H1 (cell line): Measurements from ENCODE around the gene MGLL. TPM values are rescaled to one million over a fixed set of nuclear protein-coding genes. Genes with fewer than 3 reads are reported as not detected.
A peak's percentile ranks its signal among the peaks of the same experiment; 100 is the strongest.

ENCODE experiments used
- CTCF ChIA-PET: fragments of 300-600 bp; sonication (Branson Sonifier 250); formaldehyde crosslinking; loops from one replicate; lab custom pipeline; 2021; ENCODE audit not compliant: partially characterized antibody; lab: Charles Lee
- POLR2A ChIA-PET: fragments of 300-600 bp; sonication (Branson Sonifier 250); formaldehyde crosslinking; loops from one replicate; lab custom pipeline; 2021; ENCODE audit warnings: inconsistent platforms; ENCODE audit not compliant: partially characterized antibody; lab: Charles Lee
- DNase-seq, 2 experiments: peaks; one replicate each; pipeline versions ENCODE4 v3.0.0 to v3.0.0-alpha.2; 2010 to 2022; ENCODE audit warnings: low spot score in 2 of 2, low read depth in 1 of 2, mixed read lengths in 1 of 2
- FAIRE-seq: peaks from 2 replicates; lab custom pipeline; 2011; peaks lifted over from hg19 to GRCh38; lab: Jason Lieb, UNC
- H2AFZ ChIP-seq: 2 replicates; pipeline ENCODE4 v1.8.1; 2012; ENCODE audit warnings: low read length, inconsistent platforms
- H2AK5ac ChIP-seq: 2 replicates; pipeline ENCODE4 v1.6.1; 2013; ENCODE audit warnings: low read depth, low read length
- H2BK120ac ChIP-seq: replicated peaks from 2 replicates; pipeline ENCODE3; 2013; ENCODE audit warnings: low read depth, low read length, inconsistent platforms
- H2BK12ac ChIP-seq: 2 replicates; pipeline ENCODE4 v1.6.1; 2013; ENCODE audit warnings: low read depth, low read length
- H2BK15ac ChIP-seq: 2 replicates; pipeline ENCODE4 v1.6.1; 2013; ENCODE audit warnings: low read length
- H2BK20ac ChIP-seq: 2 replicates; pipeline ENCODE4 v1.6.1; 2013; ENCODE audit warnings: low read length
- H2BK5ac ChIP-seq: 2 replicates; pipeline ENCODE4 v1.6.1; 2013; ENCODE audit warnings: low read depth, low read length
- H3K14ac ChIP-seq: 2 replicates; pipeline ENCODE4 v1.6.1; 2013; ENCODE audit warnings: inconsistent platforms; ENCODE audit not compliant: insufficient read length
- H3K18ac ChIP-seq: 2 replicates; pipeline ENCODE4 v1.6.1; 2013; ENCODE audit warnings: low read length; ENCODE audit errors: extremely low read depth
- H3K23ac ChIP-seq: 2 replicates; pipeline ENCODE4 v1.6.1; 2013; ENCODE audit warnings: inconsistent platforms; ENCODE audit not compliant: insufficient read length
- H3K23me2 ChIP-seq: 2 replicates; pipeline ENCODE4 v1.6.1; 2013; ENCODE audit warnings: low read depth, low read length
- H3K27ac ChIP-seq: 2 replicates; pipeline ENCODE4 v1.6.1; 2011; ENCODE audit warnings: low read depth, low read length, inconsistent platforms
- H3K27me3 ChIP-seq, 4 experiments: replicated peaks in 1 of 4; 1 replicate in 1 of 4; 2 replicates in 3 of 4; pipeline versions ENCODE4 v1.6.1 to v1.8.1; 2011 to 2013; ENCODE audit warnings: low read length in 3 of 4, mild to moderate bottlenecking in 3 of 4, inconsistent platforms in 2 of 4, mixed read lengths in 2 of 4, moderate library complexity in 1 of 4; ENCODE audit not compliant: control insufficient read depth in 3 of 4, insufficient read depth in 3 of 4; ENCODE audit errors: extremely low read depth in 1 of 4
- H3K36me3 ChIP-seq, 4 experiments: 2 replicates each; pipeline versions ENCODE4 v1.6.1 to v1.8.1; 2011 to 2013; ENCODE audit warnings: mild to moderate bottlenecking in 4 of 4, low read length in 3 of 4, moderate library complexity in 2 of 4, control low read depth in 1 of 4, inconsistent platforms in 1 of 4; ENCODE audit not compliant: insufficient read depth in 4 of 4, control insufficient read depth in 2 of 4
- H3K4ac ChIP-seq: replicated peaks from 2 replicates; pipeline ENCODE3; 2013; ENCODE audit warnings: low read length, low read depth, mixed read lengths, inconsistent platforms; ENCODE audit not compliant: insufficient read length
- H3K4me1 ChIP-seq, 4 experiments: replicated peaks in 1 of 4; 1 replicate in 1 of 4; 2 replicates in 3 of 4; pipeline versions ENCODE4 v1.6.1 to v1.8.1; 2011 to 2013; ENCODE audit warnings: low read length in 3 of 4, inconsistent platforms in 2 of 4, mixed read lengths in 1 of 4; ENCODE audit not compliant: insufficient read depth in 4 of 4, control insufficient read depth in 3 of 4
- H3K4me2 ChIP-seq, 2 experiments: 2 replicates each; pipeline versions ENCODE4 v1.6.1 to v1.8.1; 2011 to 2013; ENCODE audit warnings: low read depth in 2 of 2, low read length in 2 of 2, control low read depth in 1 of 2, inconsistent platforms in 1 of 2, mild to moderate bottlenecking in 1 of 2; ENCODE audit not compliant: insufficient read depth in 1 of 2
- H3K4me3 ChIP-seq, 4 experiments: fragments of 200-600, 300-600 bp in 1 of 4; sonication (generic), shearing (Covaris generic), sonication (Bioruptor Twin) in 1 of 4; 2 replicates each; pipeline versions ENCODE4 v1.5.1 to v1.8.1; 2011 to 2016; ENCODE audit warnings: low read length in 4 of 4, low read depth in 3 of 4, control low read depth in 2 of 4, inconsistent platforms in 2 of 4, mild to moderate bottlenecking in 2 of 4, mixed read lengths in 1 of 4, moderate library complexity in 1 of 4; ENCODE audit not compliant: insufficient read depth in 2 of 4; ENCODE audit errors: extremely low read depth in 1 of 4
- H3K56ac ChIP-seq: replicated peaks from 2 replicates; pipeline ENCODE3; 2013; ENCODE audit warnings: low read depth, mild to moderate bottlenecking, mixed read lengths, low read length, inconsistent platforms; ENCODE audit not compliant: insufficient read length
- H3K79me1 ChIP-seq: 2 replicates; pipeline ENCODE4 v1.6.1; 2013; ENCODE audit warnings: low read depth, low read length, control low read depth
- H3K79me2 ChIP-seq, 2 experiments: 2 replicates each; pipeline versions ENCODE4 v1.6.1 to v1.8.1; 2012 to 2013; ENCODE audit warnings: low read length in 2 of 2, mild to moderate bottlenecking in 2 of 2, inconsistent platforms in 1 of 2; ENCODE audit not compliant: insufficient read depth in 2 of 2, control insufficient read depth in 1 of 2
- H3K9ac ChIP-seq, 4 experiments: replicated peaks in 1 of 4; 1 replicate in 1 of 4; 2 replicates in 3 of 4; pipeline versions ENCODE4 v1.6.1 to v1.8.1; 2011 to 2013; ENCODE audit warnings: low read depth in 3 of 4, low read length in 3 of 4, control low read depth in 2 of 4, mild to moderate bottlenecking in 2 of 4, moderate library complexity in 2 of 4, inconsistent platforms in 1 of 4; ENCODE audit errors: extremely low read depth in 1 of 4
- H3K9me3 ChIP-seq, 2 experiments: 2 replicates each; pipeline versions ENCODE4 v1.6.1 to v1.8.1; 2012 to 2013; ENCODE audit warnings: mild to moderate bottlenecking in 2 of 2, moderate library complexity in 2 of 2, control low read depth in 1 of 2, inconsistent platforms in 1 of 2, low read depth in 1 of 2, low read length in 1 of 2, mixed read lengths in 1 of 2; ENCODE audit not compliant: insufficient read depth in 2 of 2
- H4K20me1 ChIP-seq, 2 experiments: replicated peaks in 1 of 2; 2 replicates each; pipeline versions ENCODE3 to v1.8.1; 2011 to 2013; ENCODE audit warnings: inconsistent platforms in 2 of 2, low read length in 2 of 2, mild to moderate bottlenecking in 1 of 2; ENCODE audit not compliant: insufficient read depth in 2 of 2, control insufficient read depth in 1 of 2
- H4K5ac ChIP-seq: 2 replicates; pipeline ENCODE4 v1.6.1; 2013; ENCODE audit warnings: low read length, low read depth, mixed read lengths, inconsistent platforms; ENCODE audit not compliant: insufficient read length
- H4K8ac ChIP-seq: 2 replicates; pipeline ENCODE4 v1.8.0; 2013; ENCODE audit warnings: mild to moderate bottlenecking, moderate library complexity, low read length, inconsistent platforms; ENCODE audit not compliant: insufficient read depth; ENCODE audit errors: extremely low read depth
- H4K91ac ChIP-seq: replicated peaks from 2 replicates; pipeline ENCODE3; 2013; ENCODE audit warnings: low read length, mixed read lengths, inconsistent platforms; ENCODE audit not compliant: insufficient read length
- BACH1 ChIP-seq: IDR thresholded peaks from 2 replicates; pipeline ENCODE4 v1.6.1; 2012; ENCODE audit warnings: low read length, improper control_type of control experiment
- CBX5 ChIP-seq: fragments of 300-800, 300-1000 bp; sonication (generic); IDR thresholded peaks from 2 replicates; pipeline ENCODE4 v1.7.1; 2016; ENCODE audit warnings: antibody characterized with exemption, low read length, low read depth
- CEBPB ChIP-seq: IDR thresholded peaks from 2 replicates; pipeline ENCODE4 v1.6.1; 2012; ENCODE audit warnings: low read depth, low read length
- KDM4A ChIP-seq: IDR thresholded peaks from one replicate; pipeline ENCODE4 v1.7.1; 2012; ENCODE audit warnings: low read depth, mild to moderate bottlenecking, moderate library complexity, low read length, inconsistent platforms; ENCODE audit not compliant: severe bottlenecking
- NANOG ChIP-seq: IDR thresholded peaks from 2 replicates; pipeline ENCODE4 v1.6.1; 2011; ENCODE audit warnings: low read length, low read depth, mild to moderate bottlenecking, inconsistent platforms; ENCODE audit not compliant: insufficient read depth, poor library complexity, severe bottlenecking
- POU5F1 ChIP-seq: IDR thresholded peaks from 2 replicates; pipeline ENCODE4 v1.6.1; 2011; ENCODE audit warnings: low read depth, mild to moderate bottlenecking, low read length, moderate library complexity
- YY1 ChIP-seq: IDR thresholded peaks from 2 replicates; pipeline ENCODE4 v1.6.1; 2011; ENCODE audit warnings: low read depth, mild to moderate bottlenecking, low read length
- WGBS, 2 experiments: shearing (Covaris generic) in 1 of 2; methylation state at CpG; one replicate each; pipeline versions ENCODE4 v1.1.6 to v1.1.7; 2013 to 2015; ENCODE audit warnings: low lambda C conversion rate in 2 of 2, mixed read lengths in 2 of 2, inconsistent platforms in 1 of 2, low coverage in 1 of 2, missing lambda C conversion rate in 1 of 2; ENCODE audit not compliant: insufficient replicate concordance in 2 of 2, insufficient coverage in 1 of 2, insufficient read length in 1 of 2; ENCODE audit errors: extremely low coverage in 1 of 2, missing lambda C conversion rate in 1 of 2; 5-methylcytosine and 5-hydroxymethylcytosine counted together
- polyA plus RNA-seq, 7 experiments: library from polyadenylated mRNA; depleted of rRNA in 3 of 7; stranded (reverse) in 5 of 7; unstranded in 2 of 7; fragments of >200 nt in 5 of 7; fragments of 200-250 nt in 2 of 7; gene quantifications; 1 replicate in 5 of 7; 2 replicates in 1 of 7; 4 replicates in 1 of 7; pipeline versions ENCODE4 v1.2.1 to v1.2.3, GENCODE V29; 2011 to 2013; ENCODE audit warnings: missing spikeins in 2 of 7, mixed read lengths in 2 of 7
- total RNA-seq: library from RNA; stranded (reverse); fragmentation: NEBNext Ultra II Directional; extraction: Animal tissue kit (Norgen Biotek cat#: 25700); gene quantifications from 2 replicates; pipeline ENCODE4 v1.2.1, GENCODE V29; 2021

The MGLL gene
- total and polyA plus RNA-seq, 2 of the 8 experiments (the other 6 are each of a cell fraction or from before 2014, with no cell fraction given), result 0.05 to 0.34 TPM

- no peak overlapping the region for H4K5ac ChIP-seq
- no peak overlapping the region for H2AK5ac ChIP-seq
- FAIRE-seq (no peak), DNase-seq (peak in 1 of 2 experiments; percentile 39)
- H3K56ac ChIP-seq, result no peak overlapping the region
- H3K27me3 ChIP-seq, result no peaks in the 10 kb centered on the region; a peak in 2 of 7 replicates
- H3K14ac ChIP-seq, result no peak overlapping the region
- no peak overlapping the region for H4K91ac ChIP-seq
- 76% methylated on average over 17 of the region's 17 CpGs; no CpG with 5 or more reads in 1 of the 2 experiments for WGBS, 2 experiments
- H2BK120ac ChIP-seq, result no peak overlapping the region
- no peak overlapping the region for H2BK12ac ChIP-seq
- H3K36me3 ChIP-seq, result no peaks in the 10 kb centered on the region
- no peak overlapping the region for H2AFZ ChIP-seq
- no peak overlapping the region for H2BK5ac ChIP-seq
- H4K8ac ChIP-seq, result peak overlapping the region; percentile 19; the same call in 1 of the 2 replicates
- no peak overlapping the region for H3K4me2 ChIP-seq
- no peak overlapping the region for H3K9ac ChIP-seq
- H3K9me3 ChIP-seq, result no peaks in the 10 kb centered on the region
- H3K27ac ChIP-seq, result no peak overlapping the region
- H3K18ac ChIP-seq, result no peak overlapping the region
- TF ChIP-seq NANOG (no peak), BACH1 (no peak), CBX5 (no peak), CEBPB (no peak), YY1 (no peak), KDM4A (no peak), POU5F1 (no peak)
- H3K4ac ChIP-seq, result no peak overlapping the region
- no peaks in the 10 kb centered on the region for H3K79me1 ChIP-seq
- no peak overlapping the region for H2BK20ac ChIP-seq
- CTCF ChIA-PET, result interaction anchor here (0.6 to 9.6 kb wide), 8 partner anchors 10 to 334 kb away, joined by 3 to 172 read pairs (median 12); partner anchors contain the start of gene MGLL
- H3K23ac ChIP-seq, result no peak overlapping the region
- H2BK15ac ChIP-seq, result no peak overlapping the region
- H4K20me1 ChIP-seq, result peaks cover 0 to 2% of the 10 kb centered on the region in 2 experiments
- H3K23me2 ChIP-seq, result peaks cover 7% of the 10 kb centered on the region; the same call in 1 of the 2 replicates
- H3K4me1 ChIP-seq, result peaks cover 0 to 13% (median 9%) of the 10 kb centered on the region in 4 experiments; a peak in 6 of 7 replicates
- POLR2A ChIA-PET, result interaction anchor here (1.4 kb wide), 1 partner anchor 79 kb away, joined by 5 read pairs; the partner anchor contains the start of gene MCM2
- no peaks in the 10 kb centered on the region for H3K79me2 ChIP-seq
- H3K4me3 ChIP-seq, result no peak overlapping the region
Observed at GRCh38 chr3:127677541-127678314, 144.6 kb downstream of the MGLL start.
